Ramos (cell line): ENCODE measurements around the gene GALNTL6.
"Not testable (repeated sequence)": the region's sequence is repeated elsewhere in the genome, so short reads cannot be mapped to it uniquely, and the experiment has no call there.

Experiments
- in situ Hi-C: fragments of 300-500 bp; cut with MboI; formaldehyde crosslinking; loops from one replicate; pipeline ENCODE4 v1.14.3; 2022; ENCODE audit warnings: low sequenced_read_pairs; ENCODE audit not compliant: unreplicated experiment

Gene GALNTL6

DNA sequence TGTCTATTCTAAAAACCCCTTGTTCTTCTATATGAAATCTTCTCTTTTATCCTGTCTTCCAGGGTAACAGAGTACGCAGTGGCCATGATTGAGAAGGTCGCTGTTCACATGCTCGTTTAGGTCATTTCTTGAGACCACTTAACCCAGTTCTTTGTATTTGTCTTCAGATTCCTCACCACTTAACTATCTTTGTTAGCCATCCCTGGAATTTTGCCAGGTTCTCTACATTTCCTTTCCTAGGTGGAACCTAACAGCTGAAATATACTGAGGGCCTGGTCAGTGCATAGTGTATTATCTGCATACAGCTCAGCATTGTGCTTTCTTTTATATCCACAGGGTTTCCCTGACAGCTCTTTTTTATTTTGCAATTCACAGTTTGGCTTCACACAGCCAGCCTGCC, 1206.5 kb downstream of the GALNTL6 start:
- in situ Hi-C loops, result loop anchor here (5.0 to 10.0 kb wide), 3 partner anchors 238 to 393 kb away; no protein-coding TSS in a partner anchor

DNA sequence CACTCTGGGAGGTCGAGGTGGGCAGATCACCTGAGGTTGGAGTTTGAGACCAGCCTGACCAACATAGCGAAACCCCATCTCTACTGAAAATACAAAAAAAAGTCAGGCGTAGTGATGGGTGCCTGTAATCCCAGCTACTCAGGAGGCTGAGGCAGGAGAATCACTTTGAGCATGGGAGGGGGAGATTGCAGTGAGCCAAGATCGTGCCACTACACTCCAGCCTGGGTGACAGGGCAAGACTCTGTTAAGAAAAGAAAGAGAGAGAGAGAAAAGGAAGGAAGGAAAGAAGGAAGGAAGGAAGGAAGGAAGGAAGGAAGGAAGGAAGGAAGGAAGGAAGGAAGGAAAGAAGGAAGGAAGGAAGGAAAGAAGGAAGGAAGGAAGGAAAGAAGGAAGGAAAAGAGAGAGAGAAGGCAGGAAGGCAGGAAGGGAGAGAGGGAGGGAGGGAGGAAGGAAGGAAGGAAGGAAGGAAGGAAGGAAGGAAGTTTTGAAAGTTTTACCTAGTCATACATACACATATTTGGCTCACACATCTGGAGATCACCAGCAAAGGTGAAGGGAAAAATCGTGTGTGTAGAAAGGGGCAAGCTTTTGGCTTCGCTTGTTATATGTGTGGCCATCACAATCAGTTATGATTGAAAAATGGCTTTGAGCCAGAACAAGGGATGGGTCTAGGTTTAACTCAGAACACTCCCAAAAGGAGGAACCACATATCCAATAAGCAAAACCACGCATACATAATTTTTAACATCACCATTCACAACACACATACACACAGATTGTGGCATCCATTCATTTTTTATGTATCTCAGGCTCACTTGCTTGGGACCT, 1208.8 kb downstream of the GALNTL6 start:
- in situ Hi-C loops, result not testable (repeated sequence)

DNA sequence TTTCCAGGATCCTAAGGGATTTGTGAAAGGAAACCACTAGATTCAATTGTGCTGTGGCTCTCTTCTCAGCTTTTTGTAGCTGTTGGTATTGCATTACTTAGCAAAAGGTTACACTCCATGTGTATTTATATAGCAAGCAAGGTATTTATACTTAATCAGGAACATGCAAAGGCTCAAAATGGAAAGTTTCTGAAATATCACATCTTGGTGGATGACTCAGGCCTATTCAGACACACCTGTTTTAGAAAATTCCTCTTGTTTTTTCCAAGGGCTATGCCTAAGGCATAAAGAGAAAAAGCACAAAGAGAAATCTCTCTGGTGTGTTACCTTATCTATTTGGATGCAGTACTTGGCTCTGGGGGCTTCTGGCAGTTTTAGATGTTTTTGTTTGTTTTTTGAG, 1211.0 kb downstream of the GALNTL6 start:
- in situ Hi-C loops, result no loop called here

DNA sequence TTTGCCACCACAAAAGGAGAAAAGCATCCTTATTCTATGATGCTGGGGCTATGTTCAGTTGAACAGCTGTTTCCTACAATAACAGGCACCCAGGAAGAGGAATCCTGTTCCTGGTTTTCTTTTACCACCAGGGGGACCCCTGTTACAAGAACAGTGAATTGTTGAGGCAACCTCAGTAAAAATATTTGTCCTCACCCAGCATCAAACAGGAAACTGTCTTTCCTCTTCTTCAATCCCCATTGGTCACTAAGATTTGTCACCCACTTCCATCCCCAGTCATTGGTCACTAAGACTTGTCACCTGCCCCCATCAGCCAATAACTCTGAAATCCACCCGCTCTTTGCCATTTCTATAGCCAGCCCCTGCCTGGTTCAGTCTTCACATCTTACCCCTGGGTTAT, 1211.9 kb downstream of the GALNTL6 start:
- in situ Hi-C loops, result no loop called here

DNA sequence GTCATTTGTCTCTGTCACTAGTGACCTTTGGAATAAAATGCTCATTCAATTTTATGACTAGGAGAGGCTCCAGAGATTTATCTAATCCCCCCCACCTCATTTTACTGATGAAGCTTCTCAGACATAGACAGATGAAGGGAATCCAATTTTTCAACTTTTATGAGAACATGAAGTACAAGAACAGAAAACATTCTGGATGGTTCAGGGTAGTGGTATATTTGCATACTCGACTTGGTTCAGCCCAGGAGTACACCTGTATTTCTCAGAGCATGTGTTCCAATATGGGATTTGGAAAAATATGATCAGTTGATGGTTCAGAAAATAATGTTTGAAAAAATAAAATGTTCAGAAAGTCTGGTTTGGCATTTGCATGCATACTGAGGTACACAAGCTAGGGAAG, 1224.0 kb downstream of the GALNTL6 start:
- in situ Hi-C loops, result no loop called here

DNA sequence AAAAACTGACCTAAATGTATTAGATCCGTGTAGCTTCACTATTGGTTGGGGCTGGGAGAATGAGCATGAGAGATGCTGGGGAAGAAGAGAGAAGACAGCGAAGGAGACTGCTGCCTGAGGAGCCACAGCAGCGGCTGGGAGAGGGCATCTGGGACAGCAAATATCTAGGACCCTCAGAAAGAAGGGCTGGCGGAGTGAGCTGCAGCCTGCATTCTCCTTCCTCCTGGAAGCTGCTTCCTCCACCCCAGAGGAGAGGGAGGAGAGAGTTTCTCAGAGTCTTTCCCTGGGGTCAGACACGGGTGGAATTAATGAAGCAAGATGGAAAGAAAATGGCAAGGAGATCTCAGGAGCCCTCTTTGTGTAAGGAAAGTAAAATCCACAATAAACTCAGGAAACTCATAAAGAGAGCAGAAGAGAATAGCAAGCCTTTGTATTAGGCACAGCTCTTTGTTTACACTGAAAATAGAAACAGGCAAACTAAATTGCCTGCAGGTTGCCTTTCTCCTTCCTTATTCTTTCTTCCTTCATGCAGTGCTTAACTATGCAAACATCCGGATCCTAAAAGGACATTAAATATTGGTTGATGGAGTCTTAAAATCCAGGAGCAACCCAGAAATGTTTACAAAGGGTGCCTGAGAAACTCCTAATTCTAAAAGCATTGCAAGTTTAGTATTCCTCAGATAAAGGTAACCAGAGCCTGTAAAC, 1225.1 kb downstream of the GALNTL6 start:
- in situ Hi-C loops, result no loop called here

DNA sequence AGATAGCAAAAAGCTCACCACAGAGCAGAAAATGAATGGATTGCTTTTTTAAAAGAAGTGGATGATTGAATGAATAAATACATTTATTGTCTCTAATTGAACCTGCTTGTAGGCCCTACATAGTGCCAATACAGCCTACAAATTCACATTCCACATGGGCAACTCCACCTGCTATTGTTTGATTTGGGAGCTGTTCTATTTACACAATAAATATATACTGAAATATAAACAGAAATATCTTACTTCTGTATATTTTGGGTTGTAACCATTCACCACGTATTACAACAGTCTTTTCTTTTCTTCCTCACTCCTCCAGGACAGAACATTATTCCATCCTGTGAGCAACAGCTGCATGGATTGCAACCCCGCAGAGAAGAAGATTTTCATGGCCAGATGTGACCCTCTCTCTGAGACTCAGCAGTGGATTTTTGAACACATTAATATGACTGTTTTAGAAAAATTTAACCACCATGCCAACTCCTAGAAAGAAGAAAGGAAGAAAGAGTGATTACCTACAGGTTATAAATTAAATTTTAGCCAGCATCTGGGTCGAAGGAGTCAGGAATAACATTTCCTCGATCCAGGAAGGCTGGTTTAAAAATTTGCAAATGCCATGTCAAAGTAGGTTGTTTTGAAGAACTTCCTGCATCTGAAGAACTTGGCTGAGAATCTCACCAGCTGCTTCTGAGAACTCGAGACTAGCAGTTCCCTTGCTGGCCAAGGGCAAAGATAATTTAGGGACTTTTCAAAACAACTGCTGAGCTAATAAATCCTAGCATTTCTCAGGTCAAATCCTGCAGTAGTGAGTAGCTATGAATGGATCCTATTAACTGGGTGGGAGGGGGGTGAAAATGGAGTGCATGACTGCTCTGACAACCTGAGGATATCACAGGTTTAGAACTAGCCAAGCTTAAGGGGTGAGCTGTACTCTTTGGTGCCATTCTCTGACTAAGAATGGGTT, 1226.7 kb downstream of the GALNTL6 start:
- in situ Hi-C loops, result no loop called here

DNA sequence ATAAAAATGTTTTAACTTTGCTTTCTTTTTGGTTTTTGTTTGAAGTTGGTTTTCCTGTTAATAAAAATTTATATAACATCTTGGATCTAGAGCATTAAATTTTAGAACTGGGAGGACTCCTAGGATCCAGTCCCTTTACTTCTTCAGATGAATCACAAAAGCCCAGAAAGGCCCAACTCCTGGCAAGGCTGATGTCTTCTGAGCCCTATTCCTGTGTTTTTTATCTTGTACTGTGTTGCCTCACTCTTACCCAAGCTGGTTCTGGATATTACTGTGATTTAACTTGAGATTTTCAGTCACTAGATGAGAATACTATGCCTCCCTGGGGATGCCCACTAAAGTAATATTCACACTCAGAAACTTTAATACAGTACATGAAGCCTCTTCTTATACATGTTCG, 1228.3 kb downstream of the GALNTL6 start:
- in situ Hi-C loops, result no loop called here

DNA sequence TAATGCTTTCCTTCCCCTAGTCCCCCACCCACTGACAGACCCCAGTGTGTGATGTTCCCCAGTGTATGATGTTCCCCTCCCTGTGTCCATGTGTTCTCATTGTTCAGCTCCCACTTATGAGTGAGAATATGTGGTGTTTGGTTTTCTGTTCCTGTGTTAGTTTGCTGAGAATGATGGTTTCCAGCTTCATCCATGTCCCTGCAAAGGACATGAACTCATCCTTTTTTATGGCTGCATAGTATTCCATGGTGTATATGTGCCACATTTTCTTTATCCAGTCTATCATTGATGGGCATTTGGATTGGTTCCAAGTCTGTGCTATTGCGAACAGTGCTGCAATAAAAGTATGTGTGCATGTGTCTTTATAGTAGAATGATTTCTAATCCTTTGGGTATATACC, 1228.9 kb downstream of the GALNTL6 start:
- in situ Hi-C loops, result not testable (repeated sequence)

DNA sequence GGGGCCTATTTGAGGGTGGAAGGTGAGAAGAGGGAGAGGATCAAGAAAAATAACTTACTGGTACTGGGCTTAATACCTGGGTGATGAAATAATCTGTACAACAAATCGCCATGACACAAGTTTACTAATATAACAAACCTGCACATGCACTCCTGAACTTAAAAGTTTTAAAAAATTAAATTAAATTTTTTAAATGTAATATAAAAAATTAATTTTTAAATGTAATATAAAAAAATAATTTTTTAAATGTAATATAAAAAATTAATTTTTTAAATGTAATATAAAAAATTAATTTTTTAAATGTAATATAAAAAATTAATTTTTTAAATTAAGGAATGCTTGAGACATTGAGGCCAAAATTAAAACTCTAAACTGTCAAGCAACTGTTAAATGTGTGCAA, 1231.1 kb downstream of the GALNTL6 start:
- in situ Hi-C loops, result no loop called here

DNA sequence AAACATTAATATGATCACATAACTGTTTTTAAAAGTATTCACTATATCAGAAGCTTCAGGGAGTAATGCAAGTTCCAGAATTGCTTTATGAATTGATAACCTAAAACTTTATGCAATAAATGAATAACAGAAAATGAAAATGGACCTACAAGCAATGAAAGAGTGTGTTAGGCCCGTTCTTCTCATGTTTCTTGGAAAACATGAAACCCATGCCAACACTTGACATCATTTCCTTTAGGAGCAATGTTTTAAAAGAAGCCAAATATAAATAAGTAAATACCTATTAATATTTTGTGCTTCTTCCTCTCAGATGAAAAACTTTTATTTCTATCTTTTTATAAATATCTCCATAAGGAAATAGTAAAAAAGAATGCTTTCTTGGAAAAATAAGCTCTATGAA, 1232.4 kb downstream of the GALNTL6 start:
- in situ Hi-C loops, result no loop called here

DNA sequence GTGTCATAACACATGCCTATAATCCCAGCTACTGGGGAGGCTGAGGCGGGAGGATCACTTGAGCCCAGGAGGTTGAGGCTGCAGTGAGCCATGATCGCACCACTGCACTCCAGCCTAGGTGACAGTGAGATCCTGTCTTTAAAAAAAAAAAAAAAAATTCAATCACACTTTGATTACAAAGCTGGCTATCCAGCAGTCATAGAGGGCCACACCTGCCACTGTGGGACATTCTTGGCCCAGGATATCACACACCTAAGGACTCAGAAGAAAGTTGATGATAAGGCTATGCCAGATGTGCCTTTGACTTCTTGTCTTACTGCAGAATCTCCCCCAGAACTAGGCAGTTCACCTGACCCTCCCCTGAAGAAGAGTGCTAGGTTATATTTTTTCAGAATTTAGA, 1232.9 kb downstream of the GALNTL6 start:
- in situ Hi-C loops, result no loop called here

DNA sequence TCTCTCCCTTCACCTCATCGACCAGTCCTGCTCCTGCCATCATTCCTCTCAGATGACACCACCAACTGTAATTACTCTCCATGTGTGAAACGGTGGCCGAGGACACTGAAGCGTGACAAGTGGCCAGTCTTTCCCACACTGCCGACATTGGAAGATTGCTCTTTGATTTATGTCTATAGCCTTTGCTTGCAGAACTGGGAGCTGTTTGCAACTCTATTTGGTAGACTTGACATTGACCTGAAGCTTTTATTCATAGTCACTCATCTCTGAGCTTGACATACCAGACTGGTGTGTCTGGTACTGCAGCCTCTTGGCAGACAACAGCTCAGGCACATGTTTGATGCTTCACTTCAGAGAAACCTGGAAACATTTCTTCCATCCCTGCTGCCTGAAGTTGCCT, 1233.6 kb downstream of the GALNTL6 start:
- in situ Hi-C loops, result no loop called here

DNA sequence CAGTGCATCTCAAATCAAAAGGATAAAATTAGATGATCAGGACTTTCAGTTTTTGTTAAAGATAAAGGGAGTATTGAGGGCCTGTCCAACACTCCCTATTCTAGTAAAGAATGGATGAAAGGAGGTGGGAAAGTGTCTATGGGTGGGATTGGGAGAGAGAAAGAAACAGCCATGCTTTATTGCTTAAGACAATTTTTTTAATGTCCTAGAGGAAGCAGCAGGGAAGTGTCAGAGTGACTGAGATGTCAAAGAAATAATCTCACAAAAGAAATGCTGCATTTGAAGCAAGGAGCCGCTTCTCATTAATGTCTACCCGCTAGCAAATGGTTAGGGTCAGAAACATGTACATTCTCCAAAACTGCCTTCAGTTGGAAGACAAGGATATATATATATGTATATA, 1238.0 kb downstream of the GALNTL6 start:
- in situ Hi-C loops, result no loop called here

DNA sequence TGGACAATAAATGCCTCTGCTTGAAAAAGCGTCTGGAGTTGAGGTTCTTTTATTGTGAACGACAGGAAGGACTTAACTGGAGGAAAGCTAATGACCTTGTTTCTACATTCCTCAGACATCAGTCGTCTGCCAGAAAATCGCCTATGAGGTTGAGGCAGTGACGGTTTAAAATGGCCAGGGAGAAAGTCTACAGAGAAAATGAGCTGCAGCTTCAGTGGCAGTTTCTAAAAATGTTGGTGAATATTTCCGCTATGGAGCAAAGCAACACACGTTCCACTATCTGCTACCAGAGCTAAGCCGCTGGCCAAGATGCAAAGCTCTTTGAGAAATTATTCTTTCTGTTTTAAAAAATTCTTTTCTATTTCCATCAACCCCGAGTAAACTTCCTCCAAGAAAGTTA, 1238.5 kb downstream of the GALNTL6 start:
- in situ Hi-C loops, result no loop called here

DNA sequence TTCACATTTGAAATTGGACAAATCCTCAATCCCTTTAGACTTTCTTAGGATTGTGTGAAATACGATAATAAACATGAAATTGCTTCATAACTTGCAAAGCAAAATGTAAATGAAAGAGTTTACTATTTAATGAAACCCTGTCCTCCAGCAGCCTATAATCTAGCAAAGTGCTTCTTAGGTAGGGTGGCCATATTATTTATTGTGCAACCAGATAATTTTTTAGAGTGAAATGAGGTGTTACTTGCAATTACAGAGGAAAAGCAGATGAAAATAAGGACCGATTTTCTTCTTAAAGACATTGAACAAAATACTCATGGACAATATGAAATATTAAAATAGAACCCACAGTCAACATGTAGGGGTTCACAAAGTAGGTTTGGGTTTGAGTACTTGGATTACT, 1239.2 kb downstream of the GALNTL6 start:
- in situ Hi-C loops, result no loop called here

DNA sequence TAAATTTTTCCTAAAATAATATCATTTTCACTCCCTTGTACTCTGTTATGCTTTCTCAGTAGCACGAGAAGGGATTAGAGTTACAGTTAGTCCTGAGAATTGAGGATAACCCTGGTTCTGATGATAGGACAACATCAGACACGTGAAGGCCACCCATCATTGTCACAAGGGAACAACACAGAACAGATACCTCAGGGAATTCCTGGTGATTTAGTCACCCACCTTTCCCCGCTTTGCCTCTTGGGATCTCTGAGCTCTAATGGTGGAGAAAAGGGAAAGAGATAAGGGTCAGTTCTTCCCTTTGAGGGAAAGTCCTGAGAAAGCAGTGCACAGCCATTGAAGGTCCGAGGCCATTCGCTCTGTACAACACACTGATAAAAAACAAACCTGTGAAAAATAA, 1243.1 kb downstream of the GALNTL6 start:
- in situ Hi-C loops, result no loop called here

DNA sequence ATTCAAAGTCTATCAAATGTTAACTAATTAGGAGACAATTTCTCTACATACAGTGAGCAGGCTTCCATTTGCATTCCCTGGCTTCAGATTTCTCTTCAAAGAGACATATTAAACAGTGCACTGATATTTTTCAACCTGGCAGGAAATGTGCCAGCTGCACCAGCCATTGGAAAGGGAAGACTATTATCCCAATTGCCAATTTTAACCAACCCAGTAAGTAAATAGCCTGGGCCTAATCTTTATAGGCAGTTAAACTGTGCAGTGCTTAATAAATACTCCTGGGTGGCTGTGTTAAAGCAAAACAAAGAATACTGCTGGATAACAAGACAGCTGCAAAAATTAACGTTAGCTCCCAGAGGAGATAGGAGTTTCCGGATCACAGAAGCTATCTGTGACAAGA, 1243.5 kb downstream of the GALNTL6 start:
- in situ Hi-C loops, result no loop called here

DNA sequence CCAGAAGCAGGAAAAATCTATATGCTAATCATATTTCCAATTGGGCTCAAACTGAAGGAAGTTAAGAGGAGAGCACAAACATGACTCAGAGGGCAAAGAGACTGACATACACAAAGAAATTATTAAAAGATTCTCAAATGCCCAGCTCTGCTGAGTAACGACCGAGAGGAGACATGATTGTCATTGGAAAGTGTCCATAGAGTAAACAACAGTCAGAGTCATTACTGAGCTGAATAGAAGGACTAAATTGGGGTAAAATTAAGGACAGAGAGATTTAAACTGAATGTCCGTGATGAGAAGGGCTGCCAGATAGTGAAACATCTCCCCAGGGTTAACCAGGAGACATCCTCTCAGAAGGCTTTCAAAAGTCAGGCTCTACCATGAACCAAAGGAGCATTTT, 1244.2 kb downstream of the GALNTL6 start:
- in situ Hi-C loops, result no loop called here

DNA sequence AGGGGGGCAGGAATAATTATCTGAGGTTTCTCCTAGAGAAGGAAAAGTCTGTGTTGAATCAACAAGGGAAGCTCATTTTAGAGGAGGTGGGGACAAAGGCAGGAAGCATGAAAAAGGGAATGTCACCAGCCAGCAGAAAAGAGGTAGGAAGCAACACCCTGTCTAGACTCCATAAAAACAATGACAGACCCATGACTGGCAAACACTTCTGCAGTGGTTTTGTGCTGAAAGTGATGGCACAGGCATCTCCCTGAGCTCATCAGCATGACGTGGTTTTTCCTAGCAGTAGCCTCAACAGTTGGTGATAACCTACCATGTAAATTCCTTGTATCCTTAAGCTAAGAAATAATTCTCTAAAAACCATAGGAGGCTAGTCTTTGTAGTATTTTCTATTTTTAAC, 1244.7 kb downstream of the GALNTL6 start:
- in situ Hi-C loops, result no loop called here

DNA sequence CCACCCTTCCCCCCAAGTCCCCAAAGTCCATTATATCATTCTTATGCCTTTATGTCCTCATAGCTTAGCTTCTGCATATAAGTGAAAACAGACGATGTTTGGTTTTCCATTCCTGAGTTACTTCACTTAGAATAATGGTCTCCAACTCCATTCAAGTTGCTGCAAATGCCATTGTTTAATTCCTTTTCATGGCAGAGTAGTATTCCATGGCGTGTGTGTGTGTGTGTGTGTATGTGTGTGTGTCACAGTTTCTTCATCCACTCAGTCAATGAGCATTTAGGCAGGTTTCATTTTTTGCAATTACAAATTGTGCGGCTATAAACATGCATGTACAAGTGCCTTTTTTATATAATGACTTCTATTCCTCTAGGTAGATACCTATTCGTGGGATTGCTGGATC, 1248.0 kb downstream of the GALNTL6 start:
- in situ Hi-C loops, result no loop called here
